MV-4-11 (cell line): ENCODE data around the gene ADGRL1.
"Not testable (repeated sequence)": the region's sequence is repeated elsewhere in the genome, so short reads cannot be mapped to it uniquely, and the experiment has no call there.

Source experiments
- DNase-seq: peaks from one replicate; lab custom pipeline; 2025; lab: John Stamatoyannopoulos, UW

ADGRL1 gene

GRCh38 chr19:14205452-14206287, at the start of gene ADGRL1:
TSS of gene ADGRL1 (minus strand) at chr19:14206169. CDS start at chr19:14183602, 22,567 bp downstream.
- DNase-seq, result not testable (repeated sequence)

- DNase-seq, result not testable (repeated sequence)
Measured at GRCh38 chr19:14255316-14255715, 49.3 kb upstream of the ADGRL1 start.

GRCh38 chr19:14253822-14254599, 48.0 kb upstream of the ADGRL1 start:
- DNase-seq, result not testable (repeated sequence)

GRCh38 chr19:14252136-14252535, 46.2 kb upstream of the ADGRL1 start:
- DNase-seq, result not testable (repeated sequence)

GRCh38 chr19:14250870-14251269, 44.9 kb upstream of the ADGRL1 start:
- no peak for DNase-seq

GRCh38 chr19:14250315-14250714, 44.3 kb upstream of the ADGRL1 start:
- DNase-seq, result not testable (repeated sequence)

- DNase-seq, result not testable (repeated sequence)
Measured at GRCh38 chr19:14249891-14250290, 43.9 kb upstream of the ADGRL1 start.

GRCh38 chr19:14249012-14249754, 43.2 kb upstream of the ADGRL1 start:
- DNase-seq, result peak; percentile 45

- DNase-seq, result no peak
Measured at GRCh38 chr19:14248578-14249011, 42.6 kb upstream of the ADGRL1 start.

- DNase-seq, result not testable (repeated sequence)
Measured at GRCh38 chr19:14247548-14248471, 41.8 kb upstream of the ADGRL1 start.

GRCh38 chr19:14247205-14247547, 41.2 kb upstream of the ADGRL1 start:
- not testable (repeated sequence) for DNase-seq

GRCh38 chr19:14244393-14244792, 38.4 kb upstream of the ADGRL1 start:
- DNase-seq, result not testable (repeated sequence)

- DNase-seq, result not testable (repeated sequence)
Measured at GRCh38 chr19:14243718-14244117, 37.7 kb upstream of the ADGRL1 start.

- DNase-seq, result peak; percentile 84
Measured at GRCh38 chr19:14237014-14237941, 31.3 kb upstream of the ADGRL1 start.

GRCh38 chr19:14232945-14233344, 27.0 kb upstream of the ADGRL1 start:
- not testable (repeated sequence) for DNase-seq

- not testable (repeated sequence) for DNase-seq
Measured at GRCh38 chr19:14228446-14229071, 22.6 kb upstream of the ADGRL1 start.

- not testable (repeated sequence) for DNase-seq
Measured at GRCh38 chr19:14226498-14226897, 20.5 kb upstream of the ADGRL1 start.

GRCh38 chr19:14222886-14223285, 16.9 kb upstream of the ADGRL1 start:
- DNase-seq, result peak; percentile 30

- peak; percentile 76 for DNase-seq
Measured at GRCh38 chr19:14221345-14221744, 15.4 kb upstream of the ADGRL1 start.
